PC-3 (cell line): ENCODE results near the gene ARL8A. TPM values are rescaled to one million over a fixed set of nuclear protein-coding genes. Genes with fewer than 3 reads are reported as not detected.

Experiments
- ATAC-seq: fragments of 200-7000 bp; cut with Tn5 transposase; 2 replicates; pipeline ENCODE4 v1.9.1; 2020; ENCODE audit warnings: mild to moderate bottlenecking, moderate library complexity
- BruUV-seq: library from RNA; stranded (reverse); fragments of 400-500 nt; replicated peaks from 2 replicates; lab custom pipeline; 2021; lab: Mats Ljungman, UMichigan
- CTCF ChIA-PET: fragments of 300-600 bp; sonication (Branson Sonifier 250); formaldehyde crosslinking; loops from one replicate; lab custom pipeline; 2022; ENCODE audit warnings: antibody characterized with exemption; lab: Charles Lee
- POLR2A ChIA-PET: fragments of 300-600 bp; sonication (Branson Sonifier 250); formaldehyde crosslinking; loops from one replicate; lab custom pipeline; 2022; ENCODE audit warnings: antibody characterized with exemption; ENCODE audit not compliant: unreplicated experiment; lab: Charles Lee
- DNase-seq: peaks from one replicate; pipeline ENCODE4 v3.0.0-alpha.2; 2015
- H2AFZ ChIP-seq: fragments of 300-600 bp; sonication (generic); 2 replicates; pipeline ENCODE4 v1.6.0; 2016; ENCODE audit warnings: antibody characterized with exemption, low read length
- H3F3A ChIP-seq: fragments of 300-600 bp; sonication (generic); one replicate; pipeline ENCODE4 v1.6.0; 2017; ENCODE audit warnings: antibody characterized with exemption, low read length, control low read depth, mild to moderate bottlenecking; ENCODE audit not compliant: unreplicated experiment
- H3K27ac ChIP-seq: fragments of 300-600 bp; sonication (generic); 2 replicates; pipeline ENCODE4 v1.5.1; 2016; ENCODE audit warnings: mild to moderate bottlenecking, low read length
- H3K27me3 ChIP-seq: fragments of 300-600 bp; sonication (generic); 2 replicates; pipeline ENCODE4 v1.6.1; 2016; ENCODE audit warnings: low read length, mixed read lengths
- H3K36me3 ChIP-seq: fragments of 300-600 bp; sonication (generic); 2 replicates; pipeline ENCODE4 v1.6.1; 2016; ENCODE audit warnings: low read depth, mixed run types, low read length, mixed read lengths
- H3K4me1 ChIP-seq: fragments of 300-600 bp; sonication (generic); 2 replicates; pipeline ENCODE4 v1.5.1; 2016; ENCODE audit warnings: low read length; ENCODE audit not compliant: insufficient read depth
- H3K4me2 ChIP-seq: fragments of 300-600 bp; sonication (generic); 2 replicates; pipeline ENCODE4 v1.6.0; 2016; ENCODE audit warnings: low read length
- H3K4me3 ChIP-seq: fragments of 300-600 bp; sonication (generic); 2 replicates; pipeline ENCODE4 v1.5.1; 2016; ENCODE audit warnings: mild to moderate bottlenecking, low read length, mixed read lengths
- H3K79me2 ChIP-seq: fragments of 300-600 bp; sonication (generic); 2 replicates; pipeline ENCODE4 v1.6.1; 2017; ENCODE audit warnings: low read length, mixed read lengths
- H3K9ac ChIP-seq: fragments of 300-600 bp; sonication (generic); 2 replicates; pipeline ENCODE4 v1.6.0; 2016; ENCODE audit warnings: mild to moderate bottlenecking, low read length
- H3K9me2 ChIP-seq: fragments of 300-600 bp; sonication (generic); replicated peaks from 2 replicates; pipeline ENCODE4 v1.6.1; 2016; ENCODE audit warnings: mixed run types, low read length, mixed read lengths
- H3K9me3 ChIP-seq: fragments of 300-600 bp; sonication (generic); 2 replicates; pipeline ENCODE4 v1.6.1; 2016; ENCODE audit warnings: low read length, mixed read lengths
- H4K20me1 ChIP-seq: fragments of 300-600 bp; sonication (generic); 2 replicates; pipeline ENCODE4 v1.6.1; 2016; ENCODE audit warnings: low read length, mixed read lengths
- EZH2 ChIP-seq: fragments of 300-600 bp; sonication (generic); IDR thresholded peaks from one replicate; pipeline ENCODE4 v1.6.1; 2017; ENCODE audit warnings: antibody characterized with exemption, mild to moderate bottlenecking, low read length; ENCODE audit not compliant: unreplicated experiment
- EZH2phosphoT487 ChIP-seq: fragments of 300-600 bp; sonication (generic); IDR thresholded peaks from 2 replicates; pipeline ENCODE4 v1.6.1; 2018; ENCODE audit warnings: mild to moderate bottlenecking, antibody characterized with exemption, low read length, borderline replicate concordance
- intact Hi-C: fragments of 100-400 bp; cut with micrococcal nuclease; formaldehyde crosslinking; loops from 2 replicates; pipeline ENCODE4 v1.9.0; 2023
- total RNA-seq: library from RNA; depleted of rRNA; stranded (reverse); fragments of >200 nt; gene quantifications from 2 replicates; pipeline ENCODE4 v1.2.3, GENCODE V29; 2014
- TF ChIP-seq, protein P1 (sequence below): fragments of 300-600 bp; sonication (generic); conservative IDR thresholded peaks from 2 replicates; pipeline ENCODE4 v1.5.1; 2017; ENCODE audit warnings: antibody characterized with exemption, low read depth, mild to moderate bottlenecking, low read length

The ARL8A gene
- total RNA-seq, 1 experiment from 2014 or later: 20.4 TPM

GRCh38 chr1:202165267-202165941, 20.9 kb upstream of the ARL8A start:
- Histone ChIP-seq H3K9me2 (no peaks in the 10 kb centered on the region), H3K4me2 (no peak overlapping the region), H3K27me3 (no peaks in the 10 kb centered on the region), H3K4me3 (no peak overlapping the region), H3K9ac (no peak overlapping the region), H3K27ac (no peak overlapping the region), H3K9me3 (no peaks in the 10 kb centered on the region), H4K20me1 (no peaks in the 10 kb centered on the region), H3K36me3 (no peaks in the 10 kb centered on the region), H2AFZ (no peak overlapping the region), H3K79me2 (no peaks in the 10 kb centered on the region), H3F3A (no peaks in the 10 kb centered on the region), H3K4me1 (no peaks in the 10 kb centered on the region)
- ChIA-PET CTCF (no interaction called here), POLR2A (no interaction called here)
- intact Hi-C loops: no loop called here
- BruUV-seq: no TSS peak
- DNase-seq (no peak), ATAC-seq (no peak)
- TF ChIP-seq EZH2phosphoT487: no peak
- TF ChIP-seq, protein P1, sequence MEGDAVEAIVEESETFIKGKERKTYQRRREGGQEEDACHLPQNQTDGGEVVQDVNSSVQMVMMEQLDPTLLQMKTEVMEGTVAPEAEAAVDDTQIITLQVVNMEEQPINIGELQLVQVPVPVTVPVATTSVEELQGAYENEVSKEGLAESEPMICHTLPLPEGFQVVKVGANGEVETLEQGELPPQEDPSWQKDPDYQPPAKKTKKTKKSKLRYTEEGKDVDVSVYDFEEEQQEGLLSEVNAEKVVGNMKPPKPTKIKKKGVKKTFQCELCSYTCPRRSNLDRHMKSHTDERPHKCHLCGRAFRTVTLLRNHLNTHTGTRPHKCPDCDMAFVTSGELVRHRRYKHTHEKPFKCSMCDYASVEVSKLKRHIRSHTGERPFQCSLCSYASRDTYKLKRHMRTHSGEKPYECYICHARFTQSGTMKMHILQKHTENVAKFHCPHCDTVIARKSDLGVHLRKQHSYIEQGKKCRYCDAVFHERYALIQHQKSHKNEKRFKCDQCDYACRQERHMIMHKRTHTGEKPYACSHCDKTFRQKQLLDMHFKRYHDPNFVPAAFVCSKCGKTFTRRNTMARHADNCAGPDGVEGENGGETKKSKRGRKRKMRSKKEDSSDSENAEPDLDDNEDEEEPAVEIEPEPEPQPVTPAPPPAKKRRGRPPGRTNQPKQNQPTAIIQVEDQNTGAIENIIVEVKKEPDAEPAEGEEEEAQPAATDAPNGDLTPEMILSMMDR: no peak
- TF ChIP-seq EZH2: no peak

GRCh38 chr1:202164271-202165037, 19.9 kb upstream of the ARL8A start:
- no peaks in the 10 kb centered on the region for H3K9me2 ChIP-seq
- H3K27ac ChIP-seq: no peak overlapping the region
- no peaks in the 10 kb centered on the region for H3F3A ChIP-seq
- CTCF ChIA-PET: no interaction called here
- no peaks in the 10 kb centered on the region for H3K27me3 ChIP-seq
- H3K9me3 ChIP-seq: no peaks in the 10 kb centered on the region
- no peaks in the 10 kb centered on the region for H3K4me1 ChIP-seq
- H3K9ac ChIP-seq: no peak overlapping the region
- H4K20me1 ChIP-seq: no peaks in the 10 kb centered on the region
- DNase-seq (no peak), ATAC-seq (no peak)
- TF ChIP-seq, protein P1: no peak
- no peak for TF ChIP-seq EZH2phosphoT487
- no peak for TF ChIP-seq EZH2
- H3K79me2 ChIP-seq: no peaks in the 10 kb centered on the region
- POLR2A ChIA-PET: no interaction called here
- no TSS peak for BruUV-seq
- no peak overlapping the region for H3K4me3 ChIP-seq
- H3K36me3 ChIP-seq: no peaks in the 10 kb centered on the region
- H2AFZ ChIP-seq: no peak overlapping the region
- no peak overlapping the region for H3K4me2 ChIP-seq
- intact Hi-C loops: no loop called here
